ENCODE data around the gene RAB6A.

The RAB6A gene

DNA sequence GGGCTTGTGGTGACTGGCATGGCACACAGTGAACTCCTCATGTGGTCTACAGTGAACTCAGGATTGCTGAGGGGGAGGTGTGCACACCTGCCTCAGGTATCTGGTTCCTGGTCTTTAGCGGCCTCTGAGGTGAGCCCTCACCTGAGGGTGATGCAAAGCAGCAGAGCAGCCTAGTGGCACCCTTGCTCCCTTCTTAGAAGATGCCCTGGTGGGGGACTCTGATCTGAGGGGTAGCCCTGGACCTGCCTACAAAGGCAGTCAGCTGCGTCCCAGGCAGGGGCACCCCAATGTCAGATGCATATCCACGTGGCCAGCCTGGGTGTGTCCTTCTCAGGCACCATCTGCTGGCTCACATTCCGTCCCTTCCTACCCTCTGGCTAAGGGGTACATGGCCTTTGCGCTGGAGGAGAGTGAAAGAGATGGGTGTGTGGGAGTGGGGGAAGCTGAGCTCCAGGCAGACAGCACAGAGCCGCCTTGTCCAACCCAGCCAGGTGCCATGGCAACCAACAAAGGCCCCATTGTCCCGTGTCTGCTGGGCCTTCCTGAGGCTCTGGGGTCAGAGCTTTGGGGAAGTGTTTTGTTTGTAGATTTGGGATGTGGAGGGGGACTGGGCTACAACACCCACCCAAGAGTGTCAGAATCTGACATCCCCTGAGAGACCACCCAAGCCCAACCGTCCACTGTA is 108.7 kb downstream of the RAB6A start:
- H3K4me3 ChIP-seq (replicated peaks in 1 of 2; ENCODE audit: low read depth in 2 of 2, low read length in 2 of 2) = no peak overlapping the region
- TF ChIP-seq, protein P1, sequence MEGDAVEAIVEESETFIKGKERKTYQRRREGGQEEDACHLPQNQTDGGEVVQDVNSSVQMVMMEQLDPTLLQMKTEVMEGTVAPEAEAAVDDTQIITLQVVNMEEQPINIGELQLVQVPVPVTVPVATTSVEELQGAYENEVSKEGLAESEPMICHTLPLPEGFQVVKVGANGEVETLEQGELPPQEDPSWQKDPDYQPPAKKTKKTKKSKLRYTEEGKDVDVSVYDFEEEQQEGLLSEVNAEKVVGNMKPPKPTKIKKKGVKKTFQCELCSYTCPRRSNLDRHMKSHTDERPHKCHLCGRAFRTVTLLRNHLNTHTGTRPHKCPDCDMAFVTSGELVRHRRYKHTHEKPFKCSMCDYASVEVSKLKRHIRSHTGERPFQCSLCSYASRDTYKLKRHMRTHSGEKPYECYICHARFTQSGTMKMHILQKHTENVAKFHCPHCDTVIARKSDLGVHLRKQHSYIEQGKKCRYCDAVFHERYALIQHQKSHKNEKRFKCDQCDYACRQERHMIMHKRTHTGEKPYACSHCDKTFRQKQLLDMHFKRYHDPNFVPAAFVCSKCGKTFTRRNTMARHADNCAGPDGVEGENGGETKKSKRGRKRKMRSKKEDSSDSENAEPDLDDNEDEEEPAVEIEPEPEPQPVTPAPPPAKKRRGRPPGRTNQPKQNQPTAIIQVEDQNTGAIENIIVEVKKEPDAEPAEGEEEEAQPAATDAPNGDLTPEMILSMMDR (IDR thresholded peaks at IDR 0.05; ENCODE audit: low read depth, low read length) = no peak
- DNase-seq (ENCODE audit: low read depth in 2 of 2) = peak in 1 of 2 donors; percentile 42

- DNase-seq (ENCODE audit: low read depth in 2 of 2) = no peak
- no peak overlapping the region for H3K4me3 ChIP-seq (replicated peaks in 1 of 2; ENCODE audit: low read depth in 2 of 2, low read length in 2 of 2)
- TF ChIP-seq, protein P1 (IDR thresholded peaks at IDR 0.05; ENCODE audit: low read depth, low read length) = no peak
These were observed 109.2 kb downstream of the RAB6A start for GRCh38 chr11:73651661-73652045.

GRCh38 chr11:73651252-73651651 is 109.6 kb downstream of the RAB6A start:
- TF ChIP-seq, protein P1 (IDR thresholded peaks at IDR 0.05; ENCODE audit: low read depth, low read length) = no peak
- no peak overlapping the region for H3K4me3 ChIP-seq (replicated peaks in 1 of 2; ENCODE audit: low read depth in 2 of 2, low read length in 2 of 2)
- no peak for DNase-seq (ENCODE audit: low read depth in 2 of 2)

GRCh38 chr11:73650400-73650799 is 110.5 kb downstream of the RAB6A start:
- TF ChIP-seq, protein P1 (IDR thresholded peaks at IDR 0.05; ENCODE audit: low read depth, low read length) = no peak
- DNase-seq (ENCODE audit: low read depth in 2 of 2) = no peak

DNA sequence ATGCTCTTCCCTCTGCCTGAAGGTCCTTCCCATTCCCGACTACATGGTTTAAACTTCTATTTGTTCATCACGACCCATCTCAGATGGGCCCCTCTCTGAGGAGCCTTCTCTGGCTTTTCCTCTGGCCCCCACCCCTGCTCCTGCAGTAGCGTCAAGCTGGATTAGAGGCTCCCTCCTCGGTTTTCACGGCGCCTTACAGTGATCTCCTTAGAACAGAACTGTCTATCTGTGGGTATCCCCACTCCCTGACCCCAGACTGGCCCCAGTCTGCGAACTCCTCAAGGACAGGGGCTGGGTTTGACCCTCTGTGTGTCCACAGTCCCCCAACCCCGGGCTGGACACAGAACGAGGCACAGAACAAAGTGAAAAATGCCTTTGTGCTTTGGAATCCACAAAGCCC is 111.7 kb downstream of the RAB6A start:
- H3K4me3 ChIP-seq (replicated peaks in 1 of 2; ENCODE audit: low read depth in 2 of 2, low read length in 2 of 2) = no peak overlapping the region
- TF ChIP-seq, protein P1 (IDR thresholded peaks at IDR 0.05; ENCODE audit: low read depth, low read length) = no peak
- DNase-seq (ENCODE audit: low read depth in 2 of 2) = no peak

More at GRCh38 chr11:73650400-73650799, 110.5 kb downstream of the RAB6A start:
- H3K4me3 ChIP-seq (replicated peaks in 1 of 2; ENCODE audit: low read depth in 2 of 2, low read length in 2 of 2) = no peak overlapping the region

- H3K4me3 ChIP-seq (replicated peaks in 1 of 2; ENCODE audit: low read depth in 2 of 2, low read length in 2 of 2) = no peak overlapping the region
These were observed 112.3 kb downstream of the RAB6A start for GRCh38 chr11:73648571-73649046.

More at GRCh38 chr11:73648571-73649046, 112.3 kb downstream of the RAB6A start:
- TF ChIP-seq, protein P1 (IDR thresholded peaks at IDR 0.05; ENCODE audit: low read depth, low read length) = no peak
- no peak for DNase-seq (ENCODE audit: low read depth in 2 of 2)

Measured in cardiac fibroblast (primary cell).